Cardiac ventricle fibroblast (primary cell): ENCODE data around the gene PLK1. TPM values are rescaled to one million over a fixed set of nuclear protein-coding genes. Genes with fewer than 3 reads are reported as not detected.

Source experiments
- total RNA-seq: library from RNA; depleted of rRNA; stranded (reverse); fragments of >200 nt; gene quantifications from 2 replicates; pipeline ENCODE4 v1.2.3, GENCODE V29; 2015

The PLK1 gene
- 4.1 and 4.4 TPM in 2 replicates for total RNA-seq

GRCh38 chr16:23678430-23679273, at the start of gene PLK1:
Gene PLK1 (plus strand): TSS chr16:23678889. CDS start chr16:23678933, 44 bp downstream.

GRCh38 chr16:23640931-23641765, 37.5 kb upstream of the PLK1 start, which contains the start of the genes DCTN5 and PALB2:
Gene DCTN5 (plus strand): TSS chr16:23641466. CDS start chr16:23641543, 77 bp downstream.
Gene PALB2 (minus strand): TSS chr16:23641310. CDS start chr16:23641157, 153 bp downstream.

GRCh38 chr16:23712976-23713375, 34.3 kb downstream of the PLK1 start, which contains the start of gene ERN2:
Gene ERN2 (minus strand): TSS chr16:23713222. CDS start chr16:23713187, 35 bp downstream.

Other genes starting within 250 kb of the PLK1 start
- gene COG7, start 225.7 kb upstream of the PLK1 start, total RNA-seq = 9.6 and 12.2 TPM in 2 replicates
- gene GGA2, start 168.4 kb upstream of the PLK1 start, total RNA-seq = 19.1 and 21.3 TPM in 2 replicates
- gene EARS2, start 121.5 kb upstream of the PLK1 start, total RNA-seq = 23.7 and 62.8 TPM in 2 replicates
- 120 and 176 TPM in 2 replicates for gene UBFD1, start 121.2 kb upstream of the PLK1 start, total RNA-seq
- 25.5 and 50.5 TPM in 2 replicates for gene NDUFAB1, start 82.6 kb upstream of the PLK1 start, total RNA-seq
- 6.9 and 12.9 TPM in 2 replicates for gene PALB2, start 37.6 kb upstream of the PLK1 start, total RNA-seq
- gene DCTN5, start 37.4 kb upstream of the PLK1 start, total RNA-seq = 35.2 and 37.8 TPM in 2 replicates
- 0.20 TPM in 1 of 2 replicates, not detected in the other for gene ERN2, start 34.3 kb downstream of the PLK1 start, total RNA-seq
- gene CHP2, start 76.1 kb downstream of the PLK1 start, total RNA-seq = not detected in 2 replicates
- gene PRKCB, start 157.1 kb downstream of the PLK1 start, total RNA-seq = 0.15 TPM in 1 of 2 replicates, not detected in the other